ENCODE data around the gene INCENP.

Gene INCENP

GRCh38 chr11:62141111-62142042, 17.6 kb downstream of the INCENP start:
- no peak for DNase-seq

DNA sequence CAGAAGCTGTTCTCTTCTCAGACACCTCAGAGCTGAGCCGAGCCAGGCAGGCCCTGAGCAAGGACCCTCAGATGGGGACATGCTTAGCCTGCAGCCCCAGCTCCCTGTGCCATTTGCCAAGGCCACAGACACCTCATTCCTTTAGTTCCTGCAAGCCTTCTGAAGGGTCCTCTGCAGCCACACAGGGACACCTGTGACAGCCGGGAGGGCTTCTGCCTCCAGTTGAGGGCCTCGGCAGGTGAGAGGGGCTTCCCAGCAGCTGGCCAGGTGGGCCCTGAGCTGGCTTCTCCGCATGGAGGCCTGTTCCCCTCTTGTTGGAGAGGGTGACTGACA, 18.2 kb downstream of the INCENP start:
- DNase-seq = no peak

DNA sequence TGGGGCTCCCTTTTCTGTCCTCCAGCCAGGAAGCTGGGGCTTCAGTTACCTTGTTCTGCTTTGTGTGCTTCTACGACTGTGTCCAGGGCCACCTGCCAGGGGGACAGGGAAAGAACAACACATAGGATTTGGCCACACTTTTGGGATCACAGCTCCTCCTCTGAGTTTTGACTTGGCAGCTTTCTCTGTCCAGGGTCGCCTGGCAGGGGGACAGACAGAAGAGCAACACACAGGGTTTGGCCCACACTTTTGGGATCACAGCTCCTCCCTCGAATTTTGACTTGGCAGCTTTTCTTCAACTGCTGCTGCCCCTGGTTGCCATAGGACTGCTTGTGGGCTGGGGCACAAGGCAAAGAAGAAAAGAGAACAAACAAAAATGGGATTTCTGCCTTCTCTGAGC, 19.1 kb downstream of the INCENP start:
- peak; percentile 78 for DNase-seq

DNA sequence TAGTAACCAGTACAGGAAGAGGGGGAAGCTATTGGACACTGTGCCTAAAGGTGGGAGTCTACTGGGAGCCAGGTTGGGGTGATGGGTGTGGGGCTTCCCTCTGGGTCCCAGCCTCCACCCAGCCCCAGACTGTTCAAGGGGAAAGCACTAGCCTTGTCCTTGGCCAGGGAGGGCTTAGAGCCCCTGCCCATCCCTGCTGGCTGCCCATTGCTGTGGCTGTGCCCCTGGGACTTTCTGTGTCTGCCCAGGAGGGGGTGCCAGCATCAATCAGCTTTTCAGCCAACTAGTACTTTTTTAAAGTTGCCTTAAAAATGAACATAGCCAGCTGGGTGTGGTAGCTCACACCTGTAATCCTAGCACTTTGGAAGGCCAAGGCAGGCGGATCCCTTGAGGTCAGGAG, 19.9 kb downstream of the INCENP start:
- no peak for DNase-seq

GRCh38 chr11:62144641-62145255, 20.9 kb downstream of the INCENP start:
- no peak for DNase-seq

- no peak for DNase-seq
Measured at GRCh38 chr11:62145261-62145871, 21.6 kb downstream of the INCENP start.

DNA sequence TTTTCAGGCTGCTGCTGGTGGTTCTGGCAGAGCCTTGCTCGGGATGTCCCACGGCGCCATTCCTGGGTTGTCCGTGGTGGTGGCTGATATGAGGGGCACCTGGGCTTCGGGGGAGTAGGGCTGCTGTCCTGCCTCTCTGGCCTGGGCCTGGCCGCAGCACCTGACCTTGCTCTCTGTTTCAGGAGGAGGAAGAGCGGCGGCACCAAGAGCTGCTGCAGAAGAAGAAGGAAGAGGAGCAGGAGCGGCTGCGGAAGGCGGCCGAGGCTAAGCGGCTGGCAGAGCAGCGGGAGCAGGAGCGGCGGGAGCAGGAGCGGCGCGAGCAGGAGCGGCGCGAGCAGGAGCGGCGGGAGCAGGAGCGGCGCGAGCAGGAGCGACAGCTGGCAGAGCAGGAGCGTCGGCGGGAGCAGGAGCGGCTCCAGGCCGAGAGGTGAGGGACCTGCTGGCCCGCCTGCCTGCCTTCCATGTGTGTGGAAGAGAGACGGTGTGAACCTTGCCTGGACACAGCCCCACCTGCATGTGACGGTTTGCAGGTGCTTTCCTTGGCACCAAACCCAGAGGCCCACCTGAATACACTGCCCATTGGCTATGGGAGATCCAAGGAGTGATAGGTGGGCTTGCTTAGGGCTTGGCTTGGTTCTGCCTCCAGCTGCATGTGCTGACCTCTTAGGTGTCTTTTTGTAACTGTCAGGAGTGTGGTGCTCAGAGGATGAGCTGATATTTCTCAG, 22.8 kb downstream of the INCENP start:
- DNase-seq = no peak

DNA sequence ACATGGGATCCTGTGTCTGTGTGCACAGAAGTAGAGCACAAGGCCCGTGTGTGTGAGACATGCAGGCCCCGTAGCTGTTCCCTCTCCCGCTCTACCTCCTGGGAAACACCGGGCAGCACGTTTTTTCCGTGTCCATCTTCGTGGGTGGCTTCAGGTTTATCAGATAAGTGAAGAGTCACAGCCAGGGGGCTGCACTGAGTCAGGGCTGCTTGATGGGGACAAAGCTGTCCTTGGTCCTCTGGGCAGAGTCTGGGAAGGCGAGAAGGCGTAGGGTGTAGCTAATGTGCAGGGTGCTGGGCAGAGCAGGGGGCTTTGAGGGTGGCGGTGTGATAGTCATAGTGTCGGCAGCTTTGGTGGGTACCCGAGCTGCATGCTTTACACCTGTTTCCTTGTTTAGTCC, 23.7 kb downstream of the INCENP start:
- no peak for DNase-seq

- DNase-seq = no peak
Measured at GRCh38 chr11:62148271-62148980, 24.6 kb downstream of the INCENP start.

DNA sequence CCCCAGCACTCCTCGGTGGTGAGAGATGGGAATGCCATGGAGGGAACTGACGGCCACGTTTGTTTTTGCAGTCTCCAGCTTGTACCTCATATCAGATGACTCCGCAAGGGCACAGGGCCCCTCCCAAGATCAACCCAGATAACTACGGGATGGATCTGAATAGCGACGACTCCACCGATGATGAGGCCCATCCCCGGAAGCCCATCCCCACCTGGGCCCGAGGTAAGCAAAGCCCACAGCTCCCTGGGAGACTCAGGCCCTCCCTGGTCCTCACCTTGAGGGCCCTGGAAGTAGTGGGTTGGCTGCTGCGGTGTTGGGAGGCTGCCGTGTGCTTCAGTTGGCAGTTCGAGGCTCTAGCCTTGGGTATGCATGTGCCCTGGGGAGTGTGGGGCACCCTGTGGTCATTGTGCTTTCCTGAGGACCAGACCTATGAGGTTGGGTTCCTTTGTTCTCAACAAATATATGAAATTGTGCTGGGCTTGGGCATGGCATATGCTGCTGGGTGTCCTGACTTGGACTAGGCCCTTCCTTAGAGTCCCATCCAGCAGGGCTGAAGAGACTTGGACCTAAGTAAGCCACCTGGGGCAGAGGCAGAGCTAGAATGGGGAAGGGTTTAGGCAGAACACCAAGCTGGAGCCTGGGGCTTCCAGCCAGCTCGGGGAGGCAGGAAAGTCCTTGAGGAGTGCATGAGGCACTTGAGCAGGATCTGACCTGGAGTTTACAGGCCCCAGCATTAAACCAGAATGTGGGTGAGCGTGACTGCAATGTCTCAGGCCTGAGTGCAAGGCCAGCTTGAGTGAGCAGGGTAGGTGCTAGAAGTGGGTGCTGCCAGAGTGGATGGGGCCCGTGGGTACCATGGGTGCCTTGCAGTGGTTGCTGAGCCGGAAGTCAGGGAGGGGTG, 26.4 kb downstream of the INCENP start:
- no peak for DNase-seq

DNA sequence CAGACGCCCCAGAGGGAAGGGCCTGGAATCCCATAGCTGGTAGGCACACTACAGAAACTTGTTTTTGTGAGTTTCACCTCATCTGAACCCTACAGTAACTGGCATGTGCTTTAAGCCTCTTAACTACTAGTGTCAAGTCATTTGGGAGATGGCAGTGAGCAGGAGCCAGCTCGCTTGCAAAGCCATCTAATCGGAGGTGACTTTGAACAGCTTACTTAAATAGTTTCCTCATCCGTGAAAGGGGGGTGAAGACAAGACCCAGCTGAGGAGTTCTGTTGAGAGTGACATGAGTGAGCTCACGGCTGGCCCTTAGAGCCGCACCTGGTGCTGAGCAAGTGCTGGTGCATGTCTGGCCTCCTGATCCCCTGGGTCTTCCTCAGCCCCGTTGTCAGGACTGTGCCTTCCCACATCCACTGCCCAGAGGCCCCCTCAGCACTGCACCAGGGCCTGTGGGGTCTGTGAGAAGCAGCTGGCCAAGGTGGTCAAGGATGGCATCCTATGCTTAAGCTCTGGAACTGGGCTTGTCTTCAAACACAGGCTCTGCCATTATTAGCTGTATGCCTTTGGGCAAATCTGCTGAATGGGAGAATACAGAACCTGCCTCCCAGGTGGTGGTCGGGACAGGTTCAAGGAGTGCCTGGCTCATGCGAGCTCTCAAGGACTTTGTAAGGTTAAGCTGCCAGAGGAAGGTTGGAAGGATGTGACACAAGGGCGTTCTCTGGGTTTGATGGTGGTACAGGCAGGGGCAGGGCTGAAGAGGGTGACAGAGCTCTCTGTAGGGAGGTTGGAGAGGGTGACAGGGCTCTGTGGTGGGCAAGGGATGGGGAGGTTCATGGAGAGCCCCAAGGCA, 27.3 kb downstream of the INCENP start:
- DNase-seq = no peak

- no peak for DNase-seq
Measured at GRCh38 chr11:62151737-62152102, 27.9 kb downstream of the INCENP start.

GRCh38 chr11:62152245-62153086, 28.7 kb downstream of the INCENP start:
- no peak for DNase-seq

- no peak for DNase-seq
Measured at GRCh38 chr11:62153087-62153395, 29.2 kb downstream of the INCENP start.

DNA sequence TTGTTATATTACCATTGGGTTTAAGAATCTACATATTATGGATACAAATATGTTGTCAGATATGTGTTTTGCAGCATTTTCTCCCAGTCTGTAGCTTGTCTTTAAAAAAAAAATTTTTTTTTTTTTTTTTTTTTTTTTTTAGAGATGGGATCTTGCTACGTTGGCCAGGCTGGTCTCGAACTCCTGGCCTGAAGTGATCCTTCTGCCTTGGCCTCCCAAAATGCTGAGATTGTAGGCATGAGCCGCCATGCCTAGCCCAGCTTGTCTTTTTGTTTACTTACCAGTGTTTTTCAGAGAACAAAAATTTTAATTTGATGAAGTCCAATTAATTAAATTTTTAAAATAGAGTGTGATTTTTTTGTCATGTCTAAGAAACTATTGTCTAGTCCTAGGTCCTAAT, 29.8 kb downstream of the INCENP start:
- DNase-seq = no peak

GRCh38 chr11:62157603-62158002, 33.8 kb downstream of the INCENP start:
- DNase-seq = no peak

- DNase-seq = no peak
Measured at GRCh38 chr11:62166371-62166770, 42.6 kb downstream of the INCENP start.

GRCh38 chr11:62169448-62169847, 45.6 kb downstream of the INCENP start:
- no peak for DNase-seq

DNA sequence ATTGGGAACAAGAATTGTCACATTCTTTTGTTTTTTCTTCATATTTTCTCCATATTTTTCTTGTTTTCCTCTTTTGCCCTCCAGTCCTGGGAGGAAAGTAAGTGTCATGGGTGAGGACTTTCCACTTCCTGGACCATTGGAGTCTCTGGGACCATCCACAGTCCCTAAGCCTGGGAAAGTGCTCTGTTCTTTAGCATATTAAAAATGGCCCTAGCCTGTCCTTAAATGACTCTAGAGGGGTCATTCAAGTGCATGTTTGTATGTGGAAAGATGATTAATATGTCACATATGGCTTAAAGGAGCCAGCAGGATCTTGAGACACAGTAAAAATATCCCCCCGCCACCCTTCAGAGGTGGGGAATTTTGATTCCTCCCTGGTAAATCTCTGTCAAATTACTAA, 46.1 kb downstream of the INCENP start:
- no peak for DNase-seq

GRCh38 chr11:62171261-62171723, 47.5 kb downstream of the INCENP start:
- peak; percentile 90 for DNase-seq
